Astrocyte of the spinal cord (primary cell): ENCODE data around the gene ANXA8.
"Not testable (repeated sequence)": the region's sequence is repeated elsewhere in the genome, so short reads cannot be mapped to it uniquely, and the experiment has no call there.

Source experiments
- DNase-seq: peaks from one replicate; pipeline ENCODE4 v3.0.0; 2011; ENCODE audit warnings: low read depth, low spot score
- H3K4me3 ChIP-seq: 2 replicates; pipeline ENCODE4 v1.5.1; 2011; ENCODE audit warnings: low read depth, mild to moderate bottlenecking, low read length, moderate library complexity
- CTCF ChIP-seq: IDR thresholded peaks from 2 replicates; pipeline ENCODE4 v1.5.1; 2012; ENCODE audit warnings: low read depth, mild to moderate bottlenecking, low read length, inconsistent platforms
- in situ Hi-C: cut with HindIII; loops from 2 replicates; pipeline ENCODE4 v1.10.0; 2017; ENCODE audit warnings: low sequenced_read_pairs

ANXA8 gene

GRCh38 chr10:47468731-47469528 is 15.0 kb downstream of the ANXA8 start:
- in situ Hi-C loops, DNase-seq: not testable (repeated sequence)

GRCh38 chr10:47467957-47468356 is 16.0 kb downstream of the ANXA8 start:
- H3K4me3 ChIP-seq, DNase-seq, in situ Hi-C loops: not testable (repeated sequence)

More at GRCh38 chr10:47468731-47469528, 15.0 kb downstream of the ANXA8 start:
- H3K4me3 ChIP-seq, result not testable (repeated sequence)

GRCh38 chr10:47467458-47467857 is 16.5 kb downstream of the ANXA8 start:
- H3K4me3 ChIP-seq, DNase-seq, in situ Hi-C loops: not testable (repeated sequence)

GRCh38 chr10:47465216-47465917 is 18.5 kb downstream of the ANXA8 start:
- H3K4me3 ChIP-seq, DNase-seq, in situ Hi-C loops: not testable (repeated sequence)

GRCh38 chr10:47462577-47463358 is 21.1 kb downstream of the ANXA8 start:
- in situ Hi-C loops, DNase-seq, H3K4me3 ChIP-seq: not testable (repeated sequence)

GRCh38 chr10:47461261-47461687 is 22.6 kb downstream of the ANXA8 start:
- in situ Hi-C loops, H3K4me3 ChIP-seq: not testable (repeated sequence)
- DNase-seq, result peak; percentile 82
- TF ChIP-seq CTCF, result peak; percentile 40

- peak; percentile 82 for DNase-seq
Measured at GRCh38 chr10:47458466-47459154, 25.3 kb downstream of the ANXA8 start.

GRCh38 chr10:47457826-47458225 is 26.1 kb downstream of the ANXA8 start:
- no peak for DNase-seq
- TF ChIP-seq CTCF, result no peak
- H3K4me3 ChIP-seq, result no peak overlapping the region
- in situ Hi-C loops, result no loop called here

More at GRCh38 chr10:47458466-47459154, 25.3 kb downstream of the ANXA8 start:
- no peak overlapping the region for H3K4me3 ChIP-seq
- in situ Hi-C loops, result no loop called here
- no peak for TF ChIP-seq CTCF
